Activated T-helper 2 cell treated with anti-CD3 and anti-CD28 coated beads, Interferon-gamma antibody, Interleukin-2, Interleukin-4, amounts not matched to agents 10 μg/mL and 5 μg/mL and 100 μg/mL, durations not matched to agents 14 hours and 24 hours and 36 hours (primary cell): Measurements from ENCODE around the gene CAPN5. TPM values are rescaled to one million over a fixed set of nuclear protein-coding genes. Genes with fewer than 3 reads are reported as not detected.

Experiments used
- DNase-seq: peaks from one replicate; pipeline ENCODE4 v3.0.0; 2021; ENCODE audit warnings: low spot score
- H3K27ac Mint-ChIP-seq: one replicate; pipeline ENCODE4 v1.8.0; 2021; ENCODE audit warnings: mixed read lengths
- H3K27me3 Mint-ChIP-seq: one replicate; pipeline ENCODE4 v1.8.0; 2021; ENCODE audit warnings: low read depth, mixed read lengths
- H3K36me3 Mint-ChIP-seq: one replicate; pipeline ENCODE4 v1.8.0; 2021; ENCODE audit warnings: low read depth, mixed read lengths
- H3K4me1 Mint-ChIP-seq: one replicate; pipeline ENCODE4 v1.8.0; 2021; ENCODE audit warnings: low read depth, mixed read lengths
- H3K4me3 Mint-ChIP-seq: one replicate; pipeline ENCODE4 v1.8.0; 2021; ENCODE audit warnings: low read depth, mild to moderate bottlenecking, moderate library complexity, mixed read lengths
- H3K9me3 Mint-ChIP-seq: one replicate; pipeline ENCODE4 v1.8.0; 2021; ENCODE audit warnings: mixed read lengths
- intact Hi-C: fragments of 100-400 bp; cut with micrococcal nuclease; formaldehyde crosslinking; loops from one replicate; pipeline ENCODE4 v1.15.1; 2023
- total RNA-seq: library from RNA; stranded (reverse); gene quantifications from 2 replicates; pipeline ENCODE4 v1.2.3, GENCODE V29; 2022

Gene CAPN5
- total RNA-seq, 1 donor from 2014 or later = 0.55 TPM

GRCh38 chr11:77172666-77172982 is 105.9 kb downstream of the CAPN5 start:
- intact Hi-C loops = no loop called here
- Mint-ChIP-seq H3K4me1 (no peaks in the 10 kb centered on the region), H3K36me3 (no peaks in the 10 kb centered on the region)

GRCh38 chr11:77173494-77173893 is 106.7 kb downstream of the CAPN5 start:
- H3K27ac Mint-ChIP-seq = no peak overlapping the region
- H3K36me3 Mint-ChIP-seq = no peaks in the 10 kb centered on the region

More at GRCh38 chr11:77172666-77172982, 105.9 kb downstream of the CAPN5 start:
- DNase-seq = no peak
- Mint-ChIP-seq H3K4me3 (no peak overlapping the region), H3K9me3 (no peaks in the 10 kb centered on the region), H3K27me3 (no peaks in the 10 kb centered on the region), H3K27ac (no peak overlapping the region)

GRCh38 chr11:77174559-77174958 is 107.8 kb downstream of the CAPN5 start:
- Mint-ChIP-seq H3K4me1 (no peaks in the 10 kb centered on the region), H3K27me3 (no peaks in the 10 kb centered on the region), H3K4me3 (no peak overlapping the region), H3K36me3 (no peaks in the 10 kb centered on the region), H3K9me3 (no peaks in the 10 kb centered on the region), H3K27ac (no peak overlapping the region)
- intact Hi-C loops = no loop called here
- DNase-seq = no peak

More at GRCh38 chr11:77173494-77173893, 106.7 kb downstream of the CAPN5 start:
- Mint-ChIP-seq H3K4me1 (no peaks in the 10 kb centered on the region), H3K27me3 (no peaks in the 10 kb centered on the region), H3K9me3 (no peaks in the 10 kb centered on the region), H3K4me3 (no peak overlapping the region)
- no peak for DNase-seq
- intact Hi-C loops = no loop called here

- Mint-ChIP-seq H3K4me3 (no peak overlapping the region), H3K9me3 (no peaks in the 10 kb centered on the region), H3K36me3 (no peaks in the 10 kb centered on the region), H3K27me3 (no peaks in the 10 kb centered on the region), H3K4me1 (no peaks in the 10 kb centered on the region), H3K27ac (no peak overlapping the region)
- intact Hi-C loops = no loop called here
- DNase-seq = no peak
Measured at GRCh38 chr11:77175021-77175842, 108.5 kb downstream of the CAPN5 start.

Other genes with a start within 250 kb of the CAPN5 start
- 15.4 and 15.6 TPM in 2 replicates for gene ACER3, start 206.1 kb upstream of the CAPN5 start, total RNA-seq
- not detected in 2 replicates for gene B3GNT6, start 32.6 kb upstream of the CAPN5 start, total RNA-seq
- gene OMP, start 35.9 kb downstream of the CAPN5 start, total RNA-seq = not detected in 2 replicates
- gene MYO7A, start 61.3 kb downstream of the CAPN5 start, total RNA-seq = 0.23 and 0.30 TPM in 2 replicates
- gene GDPD4, start 234.7 kb downstream of the CAPN5 start, total RNA-seq = not detected in 2 replicates